ENCODE data around the gene PLD2. TPM values are rescaled to one million over a fixed set of nuclear protein-coding genes. Genes with fewer than 3 reads are reported as not detected.
A peak's percentile ranks its signal among the peaks of the same experiment; 100 is the strongest.
"Not testable (repeated sequence)": the region's sequence is repeated elsewhere in the genome, so short reads cannot be mapped to it uniquely, and the experiment has no call there.

PLD2 gene
- total and polyA plus RNA-seq, 5 donors from 2014 or later = 1.6 to 36.4 (median 2.0) TPM

DNA sequence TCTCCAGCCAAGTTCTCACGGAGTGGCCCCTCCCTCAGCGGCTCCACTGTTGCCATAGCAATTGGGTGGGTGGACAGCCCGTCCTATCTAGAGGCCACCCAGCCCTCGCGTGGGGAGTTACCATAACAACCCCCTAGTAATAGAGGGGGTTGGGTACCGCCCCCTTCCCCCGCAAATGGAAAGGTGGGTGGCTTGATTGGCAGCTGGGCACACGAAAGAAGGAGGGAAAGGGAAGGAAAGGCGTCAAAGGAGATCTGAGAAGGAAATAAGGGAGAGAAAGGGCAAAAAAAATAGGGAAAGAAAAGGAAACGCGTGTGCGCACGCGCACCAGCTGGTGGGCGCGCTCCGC lies 25.9 kb downstream of the PLD2 start:
- peaks cover 11% of the 10 kb centered on the region for H3K27me3 Mint-ChIP-seq
- peaks cover 33% of the 10 kb centered on the region for H3K4me1 ChIP-seq (ENCODE audit: control insufficient read depth, insufficient read depth, low read length, poor library complexity, severe bottlenecking)
- not testable (repeated sequence) for H3K9me3 Mint-ChIP-seq; ATAC-seq (ENCODE audit: low read depth in 2 of 2); H3K27me3 ChIP-seq (ENCODE audit: control insufficient read depth, insufficient read depth, low read length); DNase-seq; H3K36me3 ChIP-seq (ENCODE audit: control insufficient read depth, insufficient read depth, low read length); H3K9me3 ChIP-seq (ENCODE audit: control insufficient read depth in 2 of 2, low read length in 2 of 2)
- H3K27ac Mint-ChIP-seq = peak overlapping the region; percentile 89 to 96 (median 90)
- H3K4me3 Mint-ChIP-seq = peak overlapping the region; percentile 89 to 98 (median 95)
- H3K4me3 ChIP-seq (ENCODE audit: low read depth, low read length) = peak overlapping the region; percentile 78
- peaks cover 23 to 37% (median 31%) of the 10 kb centered on the region in 4 donors for H3K4me1 Mint-ChIP-seq
- H3K36me3 Mint-ChIP-seq = peaks cover 11% of the 10 kb centered on the region
- peak overlapping the region; percentile 88 for H3K27ac ChIP-seq (ENCODE audit: insufficient read depth, low read length, poor library complexity, severe bottlenecking)

DNA sequence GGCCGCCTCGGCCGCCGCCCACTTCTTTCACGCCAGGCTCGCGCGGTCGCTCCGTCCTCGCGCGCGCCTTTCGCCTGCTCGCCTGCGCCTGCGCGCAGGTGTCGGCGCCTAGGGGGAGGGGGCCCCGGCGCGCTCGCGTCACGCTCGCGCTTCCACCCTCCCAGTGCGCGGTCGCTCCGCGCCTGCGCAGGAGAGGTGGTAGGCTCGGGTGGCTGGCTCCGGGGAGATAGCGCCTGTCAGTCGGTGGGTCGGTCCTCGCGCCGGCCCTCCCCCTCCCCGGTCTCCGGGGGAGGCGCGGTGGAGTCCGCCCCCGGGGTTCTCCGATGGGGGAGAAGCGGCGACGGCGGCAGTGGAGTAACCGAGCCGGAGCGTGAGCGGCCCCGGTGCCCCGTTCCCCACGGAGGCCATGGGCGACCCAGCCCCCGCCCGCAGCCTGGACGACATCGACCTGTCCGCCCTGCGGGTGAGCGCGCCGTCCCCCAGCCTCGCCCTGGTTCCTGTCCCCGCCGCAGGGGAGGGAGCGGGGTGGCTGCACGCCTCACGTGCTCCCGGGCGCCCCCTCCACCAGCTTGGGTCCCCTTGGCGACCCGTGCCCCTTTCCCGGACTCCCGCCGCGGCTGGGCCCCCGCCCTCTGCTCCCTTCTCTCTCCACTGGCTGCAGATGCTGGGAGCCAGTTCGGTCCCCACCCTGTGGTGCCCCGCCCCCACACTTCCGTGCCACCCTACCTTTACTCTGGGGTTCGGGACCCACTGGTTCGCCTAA lies 26.4 kb downstream of the PLD2 start, which contains the start of gene MINK1:
Gene MINK1 (plus strand): TSS at position 163 of the 763 bp plus-strand sequence. CDS start 244 bp downstream, at position 407.
- H3K4me1 ChIP-seq (ENCODE audit: control insufficient read depth, insufficient read depth, low read length, poor library complexity, severe bottlenecking) = peaks cover 36% of the 10 kb centered on the region
- H3K4me3 Mint-ChIP-seq = peak within 1 kb of the TSS; percentile 89 to 98 (median 96)

DNA sequence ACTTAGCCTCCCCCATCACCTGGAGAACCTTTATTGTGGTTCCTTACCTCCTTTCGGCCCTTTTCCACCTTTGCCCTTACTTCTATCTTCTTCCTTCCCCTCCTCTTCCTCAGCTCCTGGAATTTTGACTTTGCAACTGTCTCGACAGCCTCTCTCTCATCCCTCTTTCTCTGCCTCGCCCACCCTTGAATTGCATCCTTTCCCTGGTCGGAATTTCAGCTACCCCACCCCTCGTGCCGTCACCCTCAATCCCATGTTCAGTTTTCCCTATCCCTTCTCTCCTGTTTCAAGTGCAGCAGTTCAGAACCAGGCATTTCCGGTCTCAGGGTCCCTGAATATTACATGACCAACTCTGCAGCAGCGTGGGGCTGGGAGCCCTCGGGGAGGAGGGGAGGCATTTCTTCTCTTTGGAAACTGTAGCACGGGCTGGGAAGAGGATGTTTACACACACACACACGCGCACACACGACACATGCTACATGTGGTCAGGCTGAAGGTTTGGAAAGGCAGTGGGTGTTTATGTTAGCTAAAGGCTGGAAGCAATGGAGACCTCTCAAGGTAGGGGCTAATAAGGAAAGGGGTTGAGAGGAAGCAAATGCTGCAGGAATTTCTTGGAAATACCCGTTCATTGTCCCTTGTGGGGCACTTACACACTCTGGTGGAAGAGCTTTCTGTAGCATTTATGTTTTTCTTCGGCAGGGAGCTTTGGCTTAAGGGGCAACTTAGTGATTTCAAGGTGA lies 27.2 kb downstream of the PLD2 start:
- peak overlapping the region; percentile 89 to 98 (median 96) for H3K4me3 Mint-ChIP-seq
- peaks cover 23 to 50% (median 39%) of the 10 kb centered on the region in 4 donors for H3K4me1 Mint-ChIP-seq
- Histone ChIP-seq H3K27ac (ENCODE audit: insufficient read depth, low read length, poor library complexity, severe bottlenecking) (peak overlapping the region; percentile 88), H3K4me3 (ENCODE audit: low read depth, low read length) (peak overlapping the region; percentile 89), H3K4me1 (ENCODE audit: control insufficient read depth, insufficient read depth, low read length, poor library complexity, severe bottlenecking) (peaks cover 38% of the 10 kb centered on the region), H3K36me3 (ENCODE audit: control insufficient read depth, insufficient read depth, low read length) (peaks cover 9% of the 10 kb centered on the region), H3K9me3 (ENCODE audit: control insufficient read depth in 2 of 2, low read length in 2 of 2) (no peaks in the 10 kb centered on the region), H3K27me3 (ENCODE audit: control insufficient read depth, insufficient read depth, low read length) (no peaks in the 10 kb centered on the region)
- DNase-seq = peak in 2 of 3 donors; percentile 5 to 26
- no peaks in the 10 kb centered on the region for H3K9me3 Mint-ChIP-seq
- ATAC-seq (ENCODE audit: low read depth in 2 of 2) = no peak
- H3K36me3 Mint-ChIP-seq = peaks cover 16% of the 10 kb centered on the region
- H3K27ac Mint-ChIP-seq = peak overlapping the region; percentile 78 to 98 (median 93)
- H3K27me3 Mint-ChIP-seq = peaks cover 11% of the 10 kb centered on the region

More for the DNA sequence above, 26.4 kb downstream of the PLD2 start, which contains the start of gene MINK1:
- H3K4me3 ChIP-seq (ENCODE audit: low read depth, low read length) = peak within 1 kb of the TSS; percentile 89
- H3K36me3 Mint-ChIP-seq = peaks cover 17% of the 10 kb centered on the region
- H3K27me3 Mint-ChIP-seq = peaks cover 11% of the 10 kb centered on the region
- DNase-seq (peak; percentile 87 to 95 (median 89)), ATAC-seq (ENCODE audit: low read depth in 2 of 2) (peak; percentile 88 to 89)
- peaks cover 9% of the 10 kb centered on the region for H3K36me3 ChIP-seq (ENCODE audit: control insufficient read depth, insufficient read depth, low read length)
- H3K27me3 ChIP-seq (ENCODE audit: control insufficient read depth, insufficient read depth, low read length) = no peaks in the 10 kb centered on the region
- peaks cover 23 to 42% (median 34%) of the 10 kb centered on the region in 4 donors for H3K4me1 Mint-ChIP-seq
- H3K9me3 ChIP-seq (ENCODE audit: control insufficient read depth in 2 of 2, low read length in 2 of 2) = no peaks in the 10 kb centered on the region
- H3K27ac Mint-ChIP-seq = peak within 1 kb of the TSS; percentile 89 to 98 (median 93)
- H3K27ac ChIP-seq (ENCODE audit: insufficient read depth, low read length, poor library complexity, severe bottlenecking) = peak within 1 kb of the TSS; percentile 88
- no peaks in the 10 kb centered on the region for H3K9me3 Mint-ChIP-seq

DNA sequence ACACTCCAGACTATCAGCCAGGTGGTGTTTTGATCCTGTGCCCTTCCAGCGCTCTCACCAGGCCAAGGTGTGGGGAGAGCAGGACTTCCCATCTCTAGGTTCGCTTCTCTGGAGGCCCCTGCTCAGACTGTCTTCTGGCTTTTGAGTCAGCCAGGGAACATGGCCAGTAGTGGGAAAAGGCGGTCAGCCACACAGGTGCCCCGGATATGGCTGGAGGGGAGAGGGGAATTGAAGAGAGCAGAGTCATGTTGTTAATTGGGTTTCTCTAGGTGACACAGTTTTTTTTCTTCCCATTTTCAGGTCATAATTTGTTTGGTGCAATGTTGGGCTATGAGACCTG lies 27.7 kb downstream of the PLD2 start:
- H3K27me3 Mint-ChIP-seq = peaks cover 11% of the 10 kb centered on the region
- Histone ChIP-seq H3K4me3 (ENCODE audit: low read depth, low read length) (peak overlapping the region; percentile 89), H3K27me3 (ENCODE audit: control insufficient read depth, insufficient read depth, low read length) (no peaks in the 10 kb centered on the region), H3K36me3 (ENCODE audit: control insufficient read depth, insufficient read depth, low read length) (peaks cover 9% of the 10 kb centered on the region), H3K27ac (ENCODE audit: insufficient read depth, low read length, poor library complexity, severe bottlenecking) (peak overlapping the region; percentile 88), H3K4me1 (ENCODE audit: control insufficient read depth, insufficient read depth, low read length, poor library complexity, severe bottlenecking) (peaks cover 38% of the 10 kb centered on the region), H3K9me3 (ENCODE audit: control insufficient read depth in 2 of 2, low read length in 2 of 2) (no peaks in the 10 kb centered on the region)
- no peak for DNase-seq
- H3K4me1 Mint-ChIP-seq = peaks cover 28 to 55% (median 44%) of the 10 kb centered on the region in 4 donors
- peaks cover 16% of the 10 kb centered on the region for H3K36me3 Mint-ChIP-seq
- ATAC-seq (ENCODE audit: low read depth in 2 of 2) = no peak
- peak overlapping the region; percentile 89 to 98 (median 96) for H3K4me3 Mint-ChIP-seq
- peak overlapping the region; percentile 78 to 98 (median 93) for H3K27ac Mint-ChIP-seq
- no peaks in the 10 kb centered on the region for H3K9me3 Mint-ChIP-seq

DNA sequence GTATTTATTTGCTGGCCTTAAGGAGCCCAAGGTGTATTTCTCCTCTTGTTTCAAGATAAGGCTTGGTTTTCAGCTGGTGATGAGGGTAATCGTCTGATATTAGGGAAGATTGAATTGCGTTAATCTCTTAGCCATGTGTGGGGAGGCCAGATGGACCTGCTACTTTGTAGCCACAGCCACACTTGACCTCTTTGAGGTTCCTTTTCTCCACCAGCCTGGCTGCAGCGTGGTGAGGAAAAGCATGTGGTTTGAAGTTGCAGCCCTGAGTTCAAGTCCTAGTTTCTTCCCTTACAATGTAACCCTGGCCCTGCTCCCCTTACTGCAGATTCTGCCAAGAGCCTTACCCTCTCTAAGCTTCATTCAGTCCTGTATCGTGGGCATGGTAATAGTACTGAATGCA lies 29.3 kb downstream of the PLD2 start:
- peak overlapping the region; percentile 58 for H3K4me3 ChIP-seq (ENCODE audit: low read depth, low read length)
- Mint-ChIP-seq H3K4me1 (peaks cover 44 to 71% (median 60%) of the 10 kb centered on the region in 4 donors), H3K27ac (peak overlapping the region in 2 of 3 donors; percentile 66 to 93), H3K4me3 (peak overlapping the region; percentile 89 to 98 (median 96)), H3K9me3 (no peaks in the 10 kb centered on the region), H3K27me3 (peaks cover 11% of the 10 kb centered on the region), H3K36me3 (peaks cover 16% of the 10 kb centered on the region)
- H3K36me3 ChIP-seq (ENCODE audit: control insufficient read depth, insufficient read depth, low read length) = peaks cover 9% of the 10 kb centered on the region
- peak overlapping the region; percentile 88 for H3K27ac ChIP-seq (ENCODE audit: insufficient read depth, low read length, poor library complexity, severe bottlenecking)
- DNase-seq (no peak), ATAC-seq (ENCODE audit: low read depth in 2 of 2) (no peak)
- no peaks in the 10 kb centered on the region for H3K9me3 ChIP-seq (ENCODE audit: control insufficient read depth in 2 of 2, low read length in 2 of 2)
- peaks cover 52% of the 10 kb centered on the region for H3K4me1 ChIP-seq (ENCODE audit: control insufficient read depth, insufficient read depth, low read length, poor library complexity, severe bottlenecking)
- H3K27me3 ChIP-seq (ENCODE audit: control insufficient read depth, insufficient read depth, low read length) = no peaks in the 10 kb centered on the region

DNA sequence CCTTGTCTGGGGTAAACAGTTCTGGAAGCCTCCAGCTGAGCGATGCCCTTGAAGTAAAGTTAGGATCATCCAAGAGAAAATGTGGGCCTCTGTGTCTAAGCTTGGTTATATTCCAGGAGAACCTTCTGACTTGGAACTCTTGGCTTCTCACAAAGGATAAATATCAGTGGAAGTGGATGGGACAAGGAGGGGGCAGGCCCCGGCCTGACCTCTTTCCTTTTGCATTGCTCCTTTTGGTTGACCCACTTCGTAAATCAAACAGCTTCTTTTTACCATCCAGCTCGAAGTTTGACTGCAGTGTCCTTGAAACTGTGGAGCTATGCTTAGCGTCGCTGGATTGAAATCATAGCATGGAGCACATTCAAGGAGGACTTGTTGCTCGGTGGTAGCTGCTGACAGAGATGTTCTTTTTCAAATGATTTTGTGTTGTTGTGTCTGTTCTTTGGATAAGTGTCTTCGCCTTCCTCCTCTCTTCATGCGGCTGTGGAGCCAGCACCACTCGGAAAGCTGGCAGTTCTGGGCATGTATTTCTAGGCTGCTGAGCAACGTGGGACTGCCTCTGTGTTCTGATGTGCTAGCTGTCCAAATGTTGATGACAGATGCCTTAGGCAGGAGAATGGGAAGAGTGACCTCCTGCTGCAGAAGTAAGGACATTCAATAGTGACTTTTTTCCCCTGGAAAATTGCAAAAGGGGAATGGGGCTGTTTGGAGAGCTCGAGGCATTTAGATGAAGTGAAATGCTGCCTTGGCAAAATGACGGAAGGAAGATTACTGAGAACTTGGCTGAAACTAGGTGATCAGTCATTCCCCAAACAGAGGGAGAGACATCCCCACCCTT lies 30.7 kb downstream of the PLD2 start:
- Mint-ChIP-seq H3K9me3 (no peaks in the 10 kb centered on the region), H3K4me3 (peak overlapping the region in 3 of 4 donors; percentile 17 to 70 (median 22)), H3K4me1 (peaks cover 44 to 83% (median 68%) of the 10 kb centered on the region in 4 donors), H3K27ac (peak overlapping the region in 1 of 3 donors; percentile 54), H3K36me3 (peaks cover 16% of the 10 kb centered on the region), H3K27me3 (peaks cover 11% of the 10 kb centered on the region)
- H3K9me3 ChIP-seq (ENCODE audit: control insufficient read depth in 2 of 2, low read length in 2 of 2) = no peaks in the 10 kb centered on the region
- DNase-seq = no peak
- H3K4me1 ChIP-seq (ENCODE audit: control insufficient read depth, insufficient read depth, low read length, poor library complexity, severe bottlenecking) = peaks cover 57% of the 10 kb centered on the region
- H3K36me3 ChIP-seq (ENCODE audit: control insufficient read depth, insufficient read depth, low read length) = peaks cover 9% of the 10 kb centered on the region
- H3K27me3 ChIP-seq (ENCODE audit: control insufficient read depth, insufficient read depth, low read length) = no peaks in the 10 kb centered on the region
- ATAC-seq (ENCODE audit: low read depth in 2 of 2) = no peak
- no peak overlapping the region for H3K4me3 ChIP-seq (ENCODE audit: low read depth, low read length)
- no peak overlapping the region for H3K27ac ChIP-seq (ENCODE audit: insufficient read depth, low read length, poor library complexity, severe bottlenecking)

DNA sequence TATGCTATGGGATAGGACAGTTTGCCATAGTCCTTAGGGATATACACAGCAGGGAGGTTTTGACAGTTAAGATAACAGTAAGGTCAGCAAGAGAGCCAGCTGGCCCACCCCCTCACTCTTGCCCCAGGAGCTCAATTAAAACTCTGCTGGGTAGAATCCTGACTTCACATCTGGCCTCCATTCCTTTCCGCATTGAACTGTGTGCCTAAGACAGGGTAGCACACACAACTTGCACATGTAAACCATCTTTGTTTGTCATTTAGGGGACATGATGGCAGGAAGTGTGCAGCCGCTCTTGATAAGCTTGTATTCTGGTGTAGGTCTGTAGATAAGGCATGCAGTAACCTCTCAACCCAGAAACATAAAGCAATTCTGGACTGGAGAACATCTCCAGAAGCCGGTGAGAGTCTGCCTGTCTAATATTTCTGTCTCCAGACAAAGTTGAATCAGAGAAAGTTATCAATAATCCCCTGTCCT lies 31.4 kb downstream of the PLD2 start:
- no peak for DNase-seq
- peaks cover 16% of the 10 kb centered on the region for H3K36me3 Mint-ChIP-seq
- ATAC-seq (ENCODE audit: low read depth in 2 of 2) = no peak
- H3K4me3 Mint-ChIP-seq = peak overlapping the region in 2 of 4 donors; percentile 22 to 70
- no peak overlapping the region for H3K27ac ChIP-seq (ENCODE audit: insufficient read depth, low read length, poor library complexity, severe bottlenecking)
- peaks cover 9% of the 10 kb centered on the region for H3K36me3 ChIP-seq (ENCODE audit: control insufficient read depth, insufficient read depth, low read length)
- H3K27me3 ChIP-seq (ENCODE audit: control insufficient read depth, insufficient read depth, low read length) = no peaks in the 10 kb centered on the region
- H3K9me3 Mint-ChIP-seq = no peaks in the 10 kb centered on the region
- no peak overlapping the region for H3K4me3 ChIP-seq (ENCODE audit: low read depth, low read length)
- H3K9me3 ChIP-seq (ENCODE audit: control insufficient read depth in 2 of 2, low read length in 2 of 2) = no peaks in the 10 kb centered on the region
- no peak overlapping the region for H3K27ac Mint-ChIP-seq
- peaks cover 11% of the 10 kb centered on the region for H3K27me3 Mint-ChIP-seq
- peaks cover 58% of the 10 kb centered on the region for H3K4me1 ChIP-seq (ENCODE audit: control insufficient read depth, insufficient read depth, low read length, poor library complexity, severe bottlenecking)
- peaks cover 44 to 89% (median 72%) of the 10 kb centered on the region in 4 donors for H3K4me1 Mint-ChIP-seq
